HG03066 (cell line): ENCODE data around the gene RICTOR.
"Not testable (repeated sequence)": the region's sequence is repeated elsewhere in the genome, so short reads cannot be mapped to it uniquely, and the experiment has no call there.

ENCODE experiments used
- ATAC-seq: cut with Tn5 transposase; IDR thresholded peaks from one replicate; pipeline ENCODE4 v1.9.1; 2021; ENCODE audit warnings: low read depth; ENCODE audit not compliant: unreplicated experiment

RICTOR gene

DNA sequence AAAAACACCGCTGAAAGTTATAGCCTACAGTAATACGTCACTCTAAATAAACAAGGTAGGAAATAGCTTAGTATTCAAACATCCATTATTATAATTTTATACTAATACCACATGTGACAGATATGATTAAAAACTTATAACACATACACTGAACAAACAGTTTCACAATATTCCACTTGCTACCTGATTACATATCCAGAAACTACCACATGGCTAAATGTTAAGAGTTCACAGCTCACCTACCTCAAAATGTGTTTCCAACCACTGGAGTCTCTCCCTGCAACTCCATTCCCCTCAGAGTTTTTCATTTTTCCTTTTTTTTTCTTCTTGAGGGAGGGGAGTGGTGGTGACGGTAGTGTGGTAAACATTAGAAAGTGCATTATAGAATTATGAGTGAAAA lies 12.1 kb downstream of the RICTOR start:
- ATAC-seq: no peak

DNA sequence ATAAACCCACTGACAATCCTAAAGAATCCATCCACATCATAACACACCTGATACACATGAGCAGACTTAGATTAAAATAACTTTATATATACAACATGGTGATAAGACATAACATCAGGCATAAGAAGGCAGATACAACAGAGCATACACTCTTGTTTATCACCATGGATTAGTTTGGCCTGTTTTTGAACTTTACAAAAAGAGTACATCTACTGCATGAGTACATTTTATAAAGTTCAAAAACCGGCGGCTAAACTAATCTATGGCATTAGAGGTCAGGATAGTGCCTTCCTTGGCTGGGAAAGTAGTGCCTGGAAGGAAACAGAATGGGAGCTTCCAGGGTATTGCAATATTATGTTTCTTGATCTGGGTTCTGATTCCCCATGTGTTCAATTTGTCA lies 15.1 kb downstream of the RICTOR start:
- no peak for ATAC-seq

DNA sequence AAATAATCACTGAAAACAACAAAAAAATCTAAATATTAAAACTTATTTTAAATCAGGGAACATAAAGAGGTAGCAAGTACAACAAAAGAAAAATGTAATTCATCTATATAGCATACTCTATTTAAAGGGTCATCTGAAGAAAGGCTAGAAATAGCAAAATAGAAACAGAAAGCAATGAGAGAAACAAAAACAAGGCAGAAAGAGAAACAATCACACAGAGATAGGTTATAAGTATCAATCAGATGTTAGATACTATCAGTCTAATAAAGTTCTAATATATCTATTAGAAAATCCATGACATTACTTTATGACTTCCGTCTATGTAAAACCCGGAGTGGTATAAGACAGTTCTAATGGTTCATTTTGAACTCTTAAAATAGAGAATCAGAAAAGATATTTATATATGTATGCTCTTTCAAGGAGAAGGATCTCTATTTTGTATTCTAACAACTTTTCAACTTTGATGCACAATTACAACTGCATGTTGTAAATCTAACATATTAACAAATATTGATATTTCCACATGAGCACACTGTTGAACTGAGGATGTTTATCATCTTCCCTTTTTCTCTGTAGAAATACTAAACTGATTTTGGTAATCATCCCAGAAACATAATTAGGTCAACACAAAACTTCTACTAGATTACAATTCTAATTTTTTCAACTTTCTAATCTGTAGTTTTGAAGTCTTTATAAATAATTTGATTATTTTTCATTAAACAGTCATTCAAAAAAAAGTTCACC lies 15.8 kb downstream of the RICTOR start:
- peak; percentile 89 for ATAC-seq

DNA sequence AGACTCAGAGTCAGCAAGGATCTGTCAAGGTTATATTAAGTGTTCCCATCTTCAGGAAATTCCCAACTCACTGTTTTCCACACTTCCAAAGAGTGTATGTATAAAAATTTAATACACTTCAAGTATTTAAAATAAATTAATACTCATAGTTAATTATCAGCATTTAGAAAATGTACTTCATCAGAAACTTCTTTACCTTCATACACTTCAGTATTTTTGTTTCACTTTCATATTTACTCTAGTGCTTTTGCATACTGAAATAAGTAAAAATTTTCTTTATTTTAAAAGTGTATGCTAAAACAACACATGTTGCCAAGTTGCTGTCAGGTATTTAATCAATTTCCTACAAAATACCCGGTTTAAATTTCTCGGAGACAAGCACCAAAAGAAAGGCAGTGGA lies 16.5 kb downstream of the RICTOR start:
- peak; percentile 48 for ATAC-seq

DNA sequence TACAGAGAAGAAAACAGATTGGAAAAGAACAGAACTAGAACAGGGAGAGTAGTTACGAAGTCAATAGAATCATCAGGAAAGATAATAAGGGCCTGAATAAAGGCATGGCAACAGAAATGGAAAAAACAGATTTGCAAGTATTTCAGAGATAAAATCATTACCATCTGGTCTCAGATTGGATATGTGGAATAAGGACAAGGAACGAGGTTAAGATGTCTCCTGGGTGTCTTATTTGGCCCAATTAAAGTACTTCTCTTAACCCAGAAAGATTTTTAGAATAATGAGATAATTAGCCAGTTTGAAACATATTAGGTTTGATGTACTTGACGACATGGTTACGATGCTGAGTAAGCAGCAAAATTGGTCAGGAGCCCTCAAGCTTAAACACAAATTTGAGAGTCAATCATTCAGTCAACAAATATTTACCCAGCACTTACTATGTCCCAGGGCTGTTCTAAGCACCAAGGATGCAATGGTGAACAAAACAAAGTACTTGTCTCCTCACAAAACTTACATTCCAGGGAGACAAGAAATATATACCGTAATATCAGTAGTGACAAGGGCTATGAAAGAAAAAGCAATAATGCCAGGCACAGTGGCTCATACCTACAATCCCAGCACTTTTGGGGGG lies 18.3 kb downstream of the RICTOR start:
- no peak for ATAC-seq

DNA sequence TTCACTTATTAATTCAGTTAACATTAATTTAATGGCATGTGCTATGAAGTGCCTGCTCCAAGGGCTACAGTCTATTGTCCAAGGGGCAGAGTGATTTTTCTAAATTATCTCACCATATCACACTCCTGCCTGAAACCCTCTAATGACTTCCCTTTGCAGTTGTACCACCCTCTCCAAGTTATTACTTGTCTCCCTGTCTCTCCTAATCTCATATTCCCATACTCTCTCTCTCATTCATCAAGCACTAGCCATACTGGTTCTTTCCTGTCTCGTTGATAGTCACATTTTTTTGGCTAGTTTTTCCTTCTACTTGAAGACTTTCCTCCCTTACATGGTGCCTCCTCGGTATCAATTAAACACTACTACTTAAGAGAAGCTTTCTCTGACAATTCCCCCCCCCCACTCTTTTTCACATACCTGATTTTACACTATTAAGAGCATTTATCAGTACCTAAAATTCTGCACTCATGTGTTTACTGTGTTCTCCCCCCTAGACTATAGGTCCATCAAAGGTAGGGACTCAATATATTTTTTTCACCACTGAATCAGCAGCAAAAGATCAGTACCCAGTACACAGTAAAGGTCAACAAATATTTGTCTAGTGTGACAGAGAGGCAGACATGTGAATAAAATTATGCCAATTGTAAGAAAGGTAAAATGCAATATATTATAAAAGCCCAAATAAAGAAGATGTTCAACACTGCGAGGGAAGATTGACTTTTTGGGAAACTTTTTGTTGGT lies 19.0 kb downstream of the RICTOR start:
- ATAC-seq: no peak

DNA sequence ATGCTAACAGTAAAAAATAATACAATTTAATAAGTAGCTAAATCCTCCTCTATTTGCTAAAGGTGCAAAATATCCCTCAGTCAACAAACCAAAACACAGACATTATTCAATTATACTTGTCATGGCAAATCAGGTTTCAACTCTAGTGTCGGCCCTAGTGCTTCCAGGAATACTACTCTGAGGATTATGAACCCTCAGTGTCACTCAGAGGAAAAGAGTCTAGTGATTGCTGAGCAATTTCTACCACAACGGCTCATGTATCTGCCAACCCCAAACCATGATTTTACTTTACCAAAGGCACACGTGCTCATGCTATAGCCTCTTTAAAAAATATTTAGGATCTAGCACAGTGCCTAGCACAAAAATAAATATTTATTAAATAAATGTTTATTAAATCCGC lies 21.0 kb downstream of the RICTOR start:
- ATAC-seq: no peak

DNA sequence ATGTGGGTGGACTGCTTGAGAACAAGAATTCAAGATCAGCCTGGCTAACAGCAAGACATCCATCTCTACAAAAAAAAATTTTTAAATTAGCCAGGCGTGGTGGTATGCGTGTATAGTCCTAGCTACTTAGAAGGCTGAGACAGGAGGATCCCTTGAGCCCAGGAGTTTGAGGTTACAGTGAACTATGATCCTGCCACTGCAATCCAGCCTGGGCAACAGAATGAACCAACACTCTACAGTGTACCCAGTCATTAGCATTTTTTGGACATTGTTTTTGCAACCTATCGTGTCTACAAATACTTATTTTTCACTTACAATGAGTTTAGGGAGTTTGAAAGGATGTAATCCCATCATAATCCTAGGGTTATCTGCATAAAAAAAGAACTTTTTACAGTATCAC lies 22.1 kb downstream of the RICTOR start:
- no peak for ATAC-seq

DNA sequence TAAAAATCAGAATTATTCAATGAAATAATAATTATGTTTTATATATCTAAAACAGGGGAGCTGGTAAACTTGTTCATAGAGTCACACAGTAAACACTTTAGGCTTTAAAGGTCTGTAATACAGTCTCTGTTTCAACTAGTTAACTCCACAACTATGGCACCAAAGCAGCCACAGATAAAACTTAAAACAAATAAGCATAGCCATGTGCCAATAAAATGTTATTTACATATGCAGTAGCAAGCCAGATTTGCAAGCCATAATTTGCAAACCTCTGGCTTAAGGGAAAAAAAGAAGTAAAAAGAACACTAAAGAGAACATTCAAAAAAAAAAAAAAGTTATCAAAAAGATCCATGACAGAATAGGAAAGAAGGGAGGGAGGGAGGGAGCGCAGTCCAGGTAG lies 24.9 kb downstream of the RICTOR start:
- no peak for ATAC-seq

DNA sequence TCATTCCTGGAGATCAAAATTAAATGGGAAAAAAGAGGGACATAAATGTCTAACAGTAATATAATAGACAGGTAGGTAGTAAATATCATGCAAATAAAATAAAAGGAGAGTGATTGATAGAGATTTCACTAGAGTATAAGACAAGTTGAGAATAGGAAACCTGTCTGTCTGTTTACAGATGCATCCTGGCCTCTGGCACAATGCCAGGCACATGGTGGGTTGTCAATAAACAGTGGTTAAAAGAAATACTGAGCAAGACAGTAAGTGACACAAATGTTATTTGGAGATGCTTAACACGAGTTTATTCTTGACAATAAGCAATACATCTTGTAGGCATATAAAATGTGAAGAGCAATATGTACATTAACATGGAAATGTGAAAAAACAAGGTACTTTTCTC lies 33.3 kb downstream of the RICTOR start:
- ATAC-seq: no peak

DNA sequence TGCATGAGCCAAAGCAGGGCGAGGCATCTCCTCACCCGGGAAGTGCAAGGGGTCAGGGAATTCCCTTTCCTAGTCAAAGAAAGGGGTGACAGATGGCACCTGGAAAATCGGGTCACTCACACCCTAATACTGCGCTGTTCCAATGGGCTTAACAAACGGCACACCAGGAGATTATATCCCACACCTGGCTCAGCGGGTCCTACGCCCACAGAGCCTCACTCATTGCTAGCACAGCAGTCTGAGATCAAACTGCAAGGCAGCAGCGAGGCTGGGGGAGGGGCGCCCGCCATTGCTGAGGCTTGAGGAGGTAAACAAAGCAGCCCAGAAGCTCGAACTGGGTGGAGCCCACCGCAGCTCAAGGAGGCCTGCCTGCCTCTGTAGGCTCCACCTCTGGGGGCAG lies 39.7 kb downstream of the RICTOR start:
- not testable (repeated sequence) for ATAC-seq

DNA sequence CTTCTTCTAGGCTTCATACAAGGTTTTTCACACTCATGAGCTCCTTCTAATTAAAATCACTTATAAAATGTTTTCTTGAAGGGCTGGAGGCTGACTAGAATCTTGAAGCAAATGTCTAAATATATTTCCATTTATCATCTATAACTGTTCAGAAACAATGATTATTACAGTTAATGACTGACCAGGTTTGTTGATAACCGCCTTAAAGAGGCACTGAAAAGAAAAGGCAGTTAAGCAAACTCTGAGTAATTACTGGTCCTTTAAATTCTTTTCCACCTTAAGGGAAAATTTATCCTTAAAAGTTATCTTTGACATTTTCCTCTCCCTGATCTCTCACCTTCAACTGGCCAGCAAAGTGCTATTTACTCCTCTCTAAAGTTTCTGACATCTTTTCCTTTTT lies 43.2 kb downstream of the RICTOR start:
- no peak for ATAC-seq

DNA sequence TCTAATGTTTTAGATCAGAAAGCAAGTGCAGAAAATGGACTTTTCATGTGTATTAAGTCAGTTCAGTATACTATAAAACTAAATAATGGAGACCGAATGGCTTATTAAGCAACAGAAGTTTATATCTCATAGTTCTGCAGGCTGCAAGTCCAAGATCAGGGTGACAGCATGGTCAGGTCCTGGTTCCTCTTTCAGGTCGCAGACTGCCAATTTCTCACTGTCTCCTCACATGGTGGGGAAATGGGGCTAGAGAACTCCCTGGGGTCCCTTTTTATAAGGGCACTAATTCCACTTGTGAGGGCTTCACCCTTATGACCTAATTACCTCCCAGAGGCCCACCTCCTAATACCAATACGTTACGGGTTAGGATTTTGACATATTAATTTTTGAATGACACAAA lies 48.7 kb downstream of the RICTOR start:
- no peak for ATAC-seq

DNA sequence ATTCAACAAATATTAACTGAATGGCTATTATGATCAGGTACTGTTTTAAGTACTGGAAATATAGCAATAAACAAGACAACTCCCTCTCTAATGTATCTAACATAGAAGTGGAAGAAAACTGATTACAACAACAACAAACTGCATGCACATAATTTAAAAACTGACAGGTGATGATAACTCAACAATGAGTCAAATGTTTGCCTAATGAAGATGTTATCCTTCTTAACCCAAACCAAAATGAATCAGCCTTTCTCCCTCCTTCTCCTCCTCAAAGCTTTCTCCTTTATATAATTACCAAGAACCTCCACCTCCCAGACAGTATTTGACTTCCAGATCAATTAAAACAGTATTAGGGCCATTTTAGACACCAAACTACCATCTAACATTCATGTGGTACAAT lies 49.3 kb downstream of the RICTOR start:
- ATAC-seq: no peak

DNA sequence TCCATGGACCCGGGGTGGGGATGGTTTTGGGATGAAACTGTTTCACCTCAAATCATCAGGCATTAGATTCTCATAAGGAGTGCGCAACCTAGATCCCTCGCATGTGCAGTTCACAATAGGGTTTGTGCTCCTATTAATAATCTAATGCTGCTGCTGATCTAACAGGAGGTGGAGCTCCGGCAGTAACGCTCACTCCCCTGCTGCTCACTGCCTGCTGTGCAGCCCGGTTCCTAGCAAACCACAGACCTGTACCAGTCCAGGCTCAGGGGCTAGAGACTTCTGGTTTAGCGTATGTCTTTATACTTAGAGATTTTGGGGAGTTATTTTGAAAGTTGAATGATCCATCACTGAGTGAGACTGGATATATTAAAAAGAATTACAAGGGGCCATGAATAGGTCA lies 50.2 kb downstream of the RICTOR start:
- ATAC-seq: no peak

DNA sequence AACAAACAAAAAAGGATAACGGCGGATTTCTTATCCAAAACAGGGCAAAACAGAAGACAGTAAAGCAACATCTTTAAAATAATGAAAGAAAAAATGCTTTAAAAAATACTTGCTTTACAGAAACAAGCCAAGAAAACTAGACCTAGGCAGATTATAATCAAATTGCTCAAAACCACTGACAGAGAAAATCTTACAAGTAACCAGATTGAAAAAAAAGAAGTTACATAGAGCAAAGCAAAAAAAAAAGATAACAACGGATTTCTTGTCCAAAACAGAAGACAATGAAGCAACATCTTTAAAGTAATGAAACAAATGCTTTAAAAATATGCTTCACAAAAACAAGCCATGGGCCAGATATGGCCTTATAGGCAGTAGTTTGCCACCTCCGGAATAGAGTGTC lies 51.1 kb downstream of the RICTOR start:
- no peak for ATAC-seq

DNA sequence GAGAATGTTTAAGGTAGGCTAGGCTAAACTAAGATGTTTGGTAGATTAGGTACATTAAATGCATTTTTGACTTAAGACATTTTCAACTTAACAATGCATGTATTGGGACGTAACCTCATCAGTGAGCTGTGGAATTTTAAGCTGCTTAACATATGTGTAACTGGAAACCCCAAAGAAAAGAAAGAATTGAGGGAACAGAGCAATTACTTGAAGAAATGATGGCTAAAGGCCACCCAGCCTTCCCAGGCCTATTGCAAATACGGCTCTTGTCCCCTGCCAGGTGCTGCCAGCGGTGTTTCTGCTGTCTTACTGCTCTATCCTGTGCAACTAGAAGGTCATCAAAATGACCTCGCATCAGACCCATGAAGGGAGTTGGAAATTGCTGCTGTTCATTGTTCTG lies 52.0 kb downstream of the RICTOR start:
- no peak for ATAC-seq

DNA sequence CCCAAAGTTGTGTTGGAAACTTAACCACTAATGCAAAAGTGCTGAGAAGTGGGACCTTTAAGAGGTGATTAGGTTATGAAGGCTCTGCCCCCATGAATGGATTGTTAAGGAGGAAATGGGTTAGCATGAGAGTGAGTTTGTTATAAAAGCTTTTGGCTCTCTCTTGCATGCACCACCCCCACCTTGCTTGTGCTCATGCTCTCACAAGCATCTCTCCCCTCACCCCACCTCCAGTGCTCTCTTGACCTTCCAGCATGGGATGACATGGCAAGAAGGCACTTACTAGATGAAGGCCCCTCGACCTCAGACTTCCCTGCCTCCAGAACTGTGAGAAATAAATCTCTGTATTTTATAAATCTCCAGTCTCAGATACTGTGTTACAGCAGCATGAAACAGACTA lies 52.8 kb downstream of the RICTOR start:
- ATAC-seq: no peak

DNA sequence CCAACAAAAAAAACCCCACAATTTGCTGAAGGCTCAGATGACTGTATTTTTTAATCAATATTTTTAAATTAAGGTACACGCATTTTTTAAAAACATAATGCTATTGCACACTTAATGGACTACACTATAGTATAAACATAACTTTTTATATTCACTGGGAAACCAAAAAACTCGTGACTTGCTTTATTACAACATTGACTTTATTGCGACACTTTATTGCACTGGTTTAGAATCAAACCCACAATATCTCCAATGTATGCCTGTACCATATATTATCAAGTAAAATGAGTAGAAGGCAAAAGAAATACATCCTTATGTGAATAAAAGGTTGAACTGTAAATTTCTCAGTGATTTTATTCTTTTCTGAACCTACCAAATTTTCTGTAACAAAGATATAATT lies 53.7 kb downstream of the RICTOR start:
- ATAC-seq: no peak

DNA sequence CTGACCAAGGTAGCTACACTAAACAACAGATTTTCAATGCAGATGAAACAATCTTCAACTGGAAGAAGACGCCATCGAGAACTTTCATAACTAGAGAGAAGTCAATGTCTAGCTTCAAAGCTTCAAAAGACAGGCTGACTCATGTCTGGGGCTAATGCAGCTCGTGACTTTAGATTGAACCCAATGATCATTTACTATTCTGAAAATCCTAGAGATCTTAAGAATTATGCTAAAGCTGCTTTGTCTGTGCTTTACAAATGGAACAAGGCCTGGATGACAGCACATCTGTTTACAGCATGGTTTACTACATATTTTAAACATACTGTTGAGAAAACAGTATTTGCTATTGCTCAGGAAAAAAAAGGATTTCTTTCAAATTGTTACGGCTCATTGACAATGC lies 54.9 kb downstream of the RICTOR start:
- no peak for ATAC-seq

DNA sequence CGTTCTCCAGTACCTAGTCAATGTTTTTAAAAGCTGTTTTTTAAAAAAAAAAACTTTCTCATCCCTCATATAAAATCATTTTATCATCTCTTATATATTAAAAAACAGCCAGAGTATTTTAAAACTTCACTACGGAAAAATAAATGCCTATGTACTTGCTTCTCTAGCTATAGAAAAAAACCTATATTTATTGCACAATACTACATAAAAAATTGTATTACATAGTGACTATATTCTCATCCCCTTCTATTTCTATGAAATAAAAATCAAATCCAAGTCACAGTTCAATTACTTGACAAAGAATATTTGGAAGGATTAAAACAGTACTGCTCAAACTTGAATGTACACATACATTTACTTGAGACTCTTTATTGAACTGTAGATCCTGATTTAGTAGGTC lies 56.7 kb downstream of the RICTOR start:
- no peak for ATAC-seq
